Fibroblast of lung (primary cell): ENCODE measurements around the gene LRRC8A. TPM values are rescaled to one million over a fixed set of nuclear protein-coding genes. Genes with fewer than 3 reads are reported as not detected.

Source experiments
- DNase-seq, 2 donors: peaks; one replicate each; pipeline versions ENCODE4 v3.0.0 to v3.0.0-alpha.2; 2010; ENCODE audit warnings: low read depth in 2 of 2
- H2AFZ ChIP-seq: 2 replicates; pipeline ENCODE4 v1.5.1; 2012; ENCODE audit warnings: low read length, control low read depth, inconsistent platforms
- H3K27ac ChIP-seq: 2 replicates; pipeline ENCODE4 v1.5.1; 2011; ENCODE audit warnings: low read length, control low read depth; ENCODE audit not compliant: insufficient read depth
- H3K27me3 ChIP-seq: 2 replicates; pipeline ENCODE4 v1.5.1; 2011; ENCODE audit warnings: mild to moderate bottlenecking, low read length; ENCODE audit not compliant: control insufficient read depth, insufficient read depth
- H3K36me3 ChIP-seq: 2 replicates; pipeline ENCODE4 v1.5.1; 2011; ENCODE audit warnings: low read length; ENCODE audit not compliant: control insufficient read depth, insufficient read depth
- H3K4me1 ChIP-seq: 2 replicates; pipeline ENCODE4 v1.5.1; 2011; ENCODE audit warnings: low read length; ENCODE audit not compliant: control insufficient read depth, insufficient read depth; ENCODE audit errors: extremely low read depth
- H3K4me2 ChIP-seq: 2 replicates; pipeline ENCODE4 v1.5.1; 2011; ENCODE audit warnings: low read length, control low read depth; ENCODE audit not compliant: insufficient read depth; ENCODE audit errors: extremely low read depth
- H3K4me3 ChIP-seq, 4 experiments: fragments of 200-600 bp in 1 of 4; sonication (generic) in 1 of 4; replicated peaks in 1 of 4; 2 replicates each; pipeline ENCODE4 v1.5.1; 2011 to 2016; ENCODE audit warnings: low read length in 4 of 4, low read depth in 3 of 4, mild to moderate bottlenecking in 3 of 4, control low read depth in 2 of 4, inconsistent platforms in 1 of 4, mixed read lengths in 1 of 4; ENCODE audit not compliant: insufficient read depth in 1 of 4; ENCODE audit errors: control extremely low read depth in 1 of 4
- H3K79me2 ChIP-seq: 2 replicates; pipeline ENCODE4 v1.5.1; 2012; ENCODE audit warnings: mild to moderate bottlenecking, low read length, inconsistent platforms; ENCODE audit not compliant: control insufficient read depth, insufficient read depth
- H3K9ac ChIP-seq: 2 replicates; pipeline ENCODE4 v1.5.1; 2011; ENCODE audit warnings: mild to moderate bottlenecking, low read length, control low read depth; ENCODE audit not compliant: insufficient read depth
- H3K9me3 ChIP-seq: 2 replicates; pipeline ENCODE4 v1.5.1; 2012; ENCODE audit warnings: low read depth, low read length; ENCODE audit not compliant: control insufficient read depth, insufficient read depth
- H4K20me1 ChIP-seq: 2 replicates; pipeline ENCODE4 v1.5.1; 2011; ENCODE audit warnings: low read length; ENCODE audit not compliant: control insufficient read depth, insufficient read depth; ENCODE audit errors: extremely low read depth
- CTCF ChIP-seq, 2 donors: IDR thresholded peaks in 1 of 2; conservative IDR thresholded peaks in 1 of 2; 1 replicate in 1 of 2; 2 replicates in 1 of 2; pipeline ENCODE4 v1.5.1; 2011 to 2012; ENCODE audit warnings: low read length in 2 of 2, control low read depth in 1 of 2, inconsistent platforms in 1 of 2, low read depth in 1 of 2, mild to moderate bottlenecking in 1 of 2
- EZH2 ChIP-seq: IDR thresholded peaks from 2 replicates; pipeline ENCODE4 v1.5.1; 2012; ENCODE audit warnings: low read length, control low read depth, mild to moderate bottlenecking; ENCODE audit errors: missing control alignments
- polyA minus RNA-seq: library from RNA; depleted of rRNA, polyadenylated mRNA; stranded (reverse); fragments of >200 nt; gene quantifications from 2 replicates; pipeline ENCODE4 v1.2.3, GENCODE V29; 2011; ENCODE audit warnings: low replicate concordance
- polyA plus RNA-seq, 2 donors: library from polyadenylated mRNA; depleted of rRNA in 1 of 2; stranded (reverse) in 1 of 2; unstranded in 1 of 2; fragments of >200 nt; gene quantifications; 2 replicates each; pipeline ENCODE4 v1.2.1, GENCODE V29; 2011 to 2012; ENCODE audit warnings: missing spikeins in 1 of 2
- total RNA-seq: library from RNA; depleted of rRNA; stranded (reverse); fragments of >200 nt; gene quantifications from 2 replicates; pipeline ENCODE4 v1.2.1, GENCODE V29; 2014

Gene LRRC8A
- total RNA-seq (26.1 and 28.5 TPM in 2 replicates), polyA plus RNA-seq (35.4 and 45.0 TPM in 2 replicates), polyA minus RNA-seq (108 and 129 TPM in 2 replicates)
- polyA plus RNA-seq (2012) = 30.1 and 35.8 TPM in 2 replicates

GRCh38 chr9:128881884-128882676, at the start of gene LRRC8A, which contains the start of gene KYAT1:
LRRC8A (plus strand) TSS chr9:128882133; CDS start chr9:128907165, 25,032 bp downstream.
KYAT1 (minus strand) TSS chr9:128881950; CDS start chr9:128845405, 36,545 bp downstream.
- H3K4me2 ChIP-seq = peak within 1 kb of the TSS; percentile 96
- H3K27me3 ChIP-seq = no peaks in the 10 kb centered on the region
- H3K27ac ChIP-seq = peak within 1 kb of the TSS; percentile 82
- peak within 1 kb of the TSS; percentile 98 for H2AFZ ChIP-seq
- no peaks in the 10 kb centered on the region for H3K9me3 ChIP-seq
- H3K79me2 ChIP-seq = peaks cover 58% of the 10 kb centered on the region
- H4K20me1 ChIP-seq = no peaks in the 10 kb centered on the region
- H3K4me1 ChIP-seq = peaks cover 3% of the 10 kb centered on the region
- H3K36me3 ChIP-seq = peaks cover 14% of the 10 kb centered on the region
- peak; percentile 93 to 94 for DNase-seq
- peak in 1 of 2 donors; percentile 5 for TF ChIP-seq CTCF (conservative IDR thresholded peaks at IDR 0.05 in 1 of 2, IDR thresholded peaks at IDR 0.05 in 1 of 2; ENCODE audit: low read depth in 1 of 2, low read length in 2 of 2)
- TF ChIP-seq EZH2 = no peak
- peak within 1 kb of the TSS; percentile 82 for H3K9ac ChIP-seq
- peak within 1 kb of the TSS; percentile 88 to 96 (median 94) for H3K4me3 ChIP-seq

- H3K4me3 ChIP-seq = no peak overlapping the region
- H3K4me1 ChIP-seq = no peaks in the 10 kb centered on the region
- no peak overlapping the region for H3K27ac ChIP-seq
- no peak for DNase-seq
- H3K27me3 ChIP-seq = no peaks in the 10 kb centered on the region
- no peaks in the 10 kb centered on the region for H3K9me3 ChIP-seq
- peaks cover 4% of the 10 kb centered on the region for H3K79me2 ChIP-seq
- no peaks in the 10 kb centered on the region for H4K20me1 ChIP-seq
- no peak overlapping the region for H3K9ac ChIP-seq
- peaks cover 3% of the 10 kb centered on the region for H3K36me3 ChIP-seq
- H3K4me2 ChIP-seq = no peak overlapping the region
- H2AFZ ChIP-seq = no peak overlapping the region
- no peak for TF ChIP-seq CTCF (conservative IDR thresholded peaks at IDR 0.05 in 1 of 2, IDR thresholded peaks at IDR 0.05 in 1 of 2; ENCODE audit: low read depth in 1 of 2, low read length in 2 of 2)
These were observed 48.2 kb upstream of the LRRC8A start for GRCh38 chr9:128833696-128834095.

GRCh38 chr9:128835246-128836210, 46.4 kb upstream of the LRRC8A start:
- no peak for TF ChIP-seq EZH2
- no peak overlapping the region for H3K4me3 ChIP-seq
- H4K20me1 ChIP-seq = no peaks in the 10 kb centered on the region
- H3K9me3 ChIP-seq = no peaks in the 10 kb centered on the region
- H3K9ac ChIP-seq = no peak overlapping the region
- no peaks in the 10 kb centered on the region for H3K27me3 ChIP-seq
- H3K36me3 ChIP-seq = peaks cover 3% of the 10 kb centered on the region
- H3K4me1 ChIP-seq = no peaks in the 10 kb centered on the region
- no peaks in the 10 kb centered on the region for H3K79me2 ChIP-seq
- no peak for DNase-seq
- H3K27ac ChIP-seq = no peak overlapping the region
- no peak overlapping the region for H3K4me2 ChIP-seq
- H2AFZ ChIP-seq = no peak overlapping the region
